Gastrocnemius medialis (tissue), 4 donors: ENCODE measurements around the gene SLC11A1.

Experiments
- CTCF ChIP-seq, 5 experiments: fragments of 450-650 bp in 3 of 5; fragments of 200-600 bp in 2 of 5; sonication (generic) in 2 of 5; IDR thresholded peaks in 4 of 5; conservative IDR thresholded peaks in 1 of 5; 1 replicate in 4 of 5; 2 replicates in 1 of 5; pipeline ENCODE4 v1.5.1; 2016 to 2019; ENCODE audit warnings: antibody characterized with exemption in 5 of 5, mild to moderate bottlenecking in 3 of 5, moderate library complexity in 3 of 5
- POLR2A ChIP-seq, 2 donors: fragments of 450-650 bp; IDR thresholded peaks; one replicate each; pipeline ENCODE4 v1.6.1; 2017; ENCODE audit warnings: antibody characterized with exemption in 2 of 2, mild to moderate bottlenecking in 2 of 2, moderate library complexity in 2 of 2

- TF ChIP-seq CTCF (IDR thresholded peaks at IDR 0.05 in 4 of 5, conservative IDR thresholded peaks at IDR 0.05 in 1 of 5) (no peak), POLR2A (IDR thresholded peaks at IDR 0.05) (no peak)
Measured at GRCh38 chr2:218375212-218375611, 6.9 kb upstream of the SLC11A1 start.
